Subcutaneous adipose tissue (tissue), 4 donors: ENCODE data around the gene PLPP1. TPM values are rescaled to one million over a fixed set of nuclear protein-coding genes. Genes with fewer than 3 reads are reported as not detected.

Source experiments
- total RNA-seq, 4 donors: library from RNA; depleted of rRNA; stranded (reverse); fragments of >200 nt; gene quantifications; one replicate each; pipeline ENCODE4 v1.1.0, GENCODE V29; 2016
- TF ChIP-seq, protein P1 (sequence below): fragments of 450-650 bp; IDR thresholded peaks from one replicate; pipeline ENCODE4 v1.5.1; 2016; ENCODE audit warnings: low read depth, mild to moderate bottlenecking, control low read depth, antibody characterized with exemption, moderate library complexity

The PLPP1 gene
- total RNA-seq, 4 donors from 2014 or later, result 214 to 413 (median 287) TPM

- TF ChIP-seq, protein P1, sequence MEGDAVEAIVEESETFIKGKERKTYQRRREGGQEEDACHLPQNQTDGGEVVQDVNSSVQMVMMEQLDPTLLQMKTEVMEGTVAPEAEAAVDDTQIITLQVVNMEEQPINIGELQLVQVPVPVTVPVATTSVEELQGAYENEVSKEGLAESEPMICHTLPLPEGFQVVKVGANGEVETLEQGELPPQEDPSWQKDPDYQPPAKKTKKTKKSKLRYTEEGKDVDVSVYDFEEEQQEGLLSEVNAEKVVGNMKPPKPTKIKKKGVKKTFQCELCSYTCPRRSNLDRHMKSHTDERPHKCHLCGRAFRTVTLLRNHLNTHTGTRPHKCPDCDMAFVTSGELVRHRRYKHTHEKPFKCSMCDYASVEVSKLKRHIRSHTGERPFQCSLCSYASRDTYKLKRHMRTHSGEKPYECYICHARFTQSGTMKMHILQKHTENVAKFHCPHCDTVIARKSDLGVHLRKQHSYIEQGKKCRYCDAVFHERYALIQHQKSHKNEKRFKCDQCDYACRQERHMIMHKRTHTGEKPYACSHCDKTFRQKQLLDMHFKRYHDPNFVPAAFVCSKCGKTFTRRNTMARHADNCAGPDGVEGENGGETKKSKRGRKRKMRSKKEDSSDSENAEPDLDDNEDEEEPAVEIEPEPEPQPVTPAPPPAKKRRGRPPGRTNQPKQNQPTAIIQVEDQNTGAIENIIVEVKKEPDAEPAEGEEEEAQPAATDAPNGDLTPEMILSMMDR, result no peak
Measured at GRCh38 chr5:55407984-55408383, 126.8 kb downstream of the PLPP1 start.

GRCh38 chr5:55407059-55407684 lies 127.6 kb downstream of the PLPP1 start:
- TF ChIP-seq, protein P1, result no peak

GRCh38 chr5:55406292-55406691 lies 128.5 kb downstream of the PLPP1 start:
- TF ChIP-seq, protein P1, result no peak

- TF ChIP-seq, protein P1, result no peak
Measured at GRCh38 chr5:55402199-55402598, 132.6 kb downstream of the PLPP1 start.

DNA sequence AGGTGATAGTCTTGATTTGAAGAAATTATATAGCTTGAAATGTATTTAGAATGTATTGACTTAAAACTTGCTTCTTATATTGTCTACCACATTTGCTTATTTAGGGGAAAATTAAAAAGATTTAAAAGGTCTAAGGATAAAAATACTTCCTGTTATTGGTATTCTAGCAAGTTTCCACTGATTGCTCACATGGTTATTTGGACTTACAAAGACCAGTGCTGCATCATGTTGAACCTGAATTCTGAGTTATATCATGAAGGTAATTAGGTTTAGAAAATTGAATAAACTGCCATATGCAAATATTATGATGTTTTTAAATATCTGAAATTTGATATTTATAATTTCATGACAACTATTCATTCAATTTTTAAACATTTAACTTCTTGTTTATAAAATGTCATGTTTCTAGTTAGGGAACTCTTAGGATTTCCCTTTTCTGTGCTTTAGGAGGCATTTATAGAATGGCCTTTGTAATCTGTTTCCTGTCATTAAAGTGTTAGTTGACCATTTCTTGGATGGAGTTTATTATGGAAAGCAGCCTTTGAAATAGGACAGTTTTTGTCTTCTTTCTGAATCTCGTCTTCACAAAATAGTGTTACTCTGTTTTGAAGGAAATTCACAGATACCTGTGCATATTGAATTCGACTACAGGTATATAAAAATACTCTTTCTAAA lies 141.1 kb downstream of the PLPP1 start:
- TF ChIP-seq, protein P1, result no peak

GRCh38 chr5:55392669-55393068 lies 142.1 kb downstream of the PLPP1 start:
- TF ChIP-seq, protein P1, result no peak

- TF ChIP-seq, protein P1, result no peak
Measured at GRCh38 chr5:55391707-55392106, 143.1 kb downstream of the PLPP1 start.
